ENCODE results near the gene DNASE1L3.

DNASE1L3 gene

DNA sequence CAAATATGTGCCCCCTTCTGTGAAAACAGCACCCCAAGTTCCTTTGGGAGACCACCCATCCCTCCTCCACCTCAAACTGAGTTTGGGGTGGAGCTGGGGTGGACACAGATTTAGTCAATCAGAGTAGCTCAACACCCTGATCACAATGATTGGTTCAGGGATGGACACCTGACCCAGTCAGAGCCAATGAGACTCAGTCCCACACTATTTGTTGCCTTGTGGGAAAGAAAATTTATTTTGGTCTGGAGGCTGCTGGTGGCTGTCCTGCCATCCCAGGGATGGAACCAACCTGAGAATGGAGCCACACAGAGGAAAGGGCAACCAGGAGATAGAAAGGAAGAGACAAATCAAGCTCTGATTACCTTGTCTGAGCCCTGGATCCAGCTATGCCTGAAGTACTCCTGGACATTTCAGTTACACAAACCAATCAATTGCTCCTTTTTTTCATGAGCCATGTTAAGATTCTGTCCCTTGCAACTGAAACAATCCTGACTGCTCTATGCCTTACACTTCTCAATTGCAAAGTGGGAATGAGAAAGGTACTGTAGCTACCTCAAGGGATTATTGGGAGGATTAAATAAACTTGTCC is 10.6 kb downstream of the DNASE1L3 start:
- no peak for DNase-seq

DNA sequence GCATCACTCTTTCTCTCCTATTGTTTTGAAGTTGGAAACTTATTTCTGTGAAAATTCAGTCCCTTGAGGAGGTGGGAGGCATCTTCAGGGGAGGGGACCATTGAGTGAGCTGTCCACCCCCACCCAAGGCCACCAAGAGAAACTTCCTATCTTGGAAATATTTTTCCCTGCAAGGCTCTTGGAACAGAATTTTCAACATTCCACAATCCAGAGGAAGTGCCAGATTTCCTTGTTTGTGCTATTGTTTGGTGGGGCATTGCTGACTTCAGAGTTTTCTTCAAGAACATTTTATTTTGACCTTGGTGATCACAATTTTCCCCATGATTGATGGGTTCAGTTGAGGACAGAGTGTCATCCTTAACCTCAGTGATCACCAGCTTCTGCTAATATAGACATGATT is 12.0 kb downstream of the DNASE1L3 start:
- no peak for DNase-seq

DNA sequence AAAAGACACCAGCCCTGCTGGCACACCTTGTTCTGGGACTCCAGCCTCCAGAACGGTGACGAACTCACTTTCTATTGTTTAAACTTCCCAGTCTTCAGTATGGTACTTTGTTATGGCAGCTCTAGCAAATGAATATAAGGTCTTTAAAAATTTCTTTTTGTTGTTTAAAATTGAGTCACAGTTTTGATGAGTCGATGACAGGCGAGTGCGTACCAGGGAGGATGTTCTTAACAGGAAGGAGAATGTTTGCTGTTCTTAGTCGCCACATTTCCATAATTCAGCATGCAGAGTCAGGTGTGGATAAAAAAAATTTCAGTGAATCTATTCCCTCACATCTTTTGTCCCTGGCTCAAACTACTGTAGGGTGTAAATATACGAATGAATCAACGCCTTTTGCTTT is 12.4 kb downstream of the DNASE1L3 start:
- DNase-seq = no peak

DNA sequence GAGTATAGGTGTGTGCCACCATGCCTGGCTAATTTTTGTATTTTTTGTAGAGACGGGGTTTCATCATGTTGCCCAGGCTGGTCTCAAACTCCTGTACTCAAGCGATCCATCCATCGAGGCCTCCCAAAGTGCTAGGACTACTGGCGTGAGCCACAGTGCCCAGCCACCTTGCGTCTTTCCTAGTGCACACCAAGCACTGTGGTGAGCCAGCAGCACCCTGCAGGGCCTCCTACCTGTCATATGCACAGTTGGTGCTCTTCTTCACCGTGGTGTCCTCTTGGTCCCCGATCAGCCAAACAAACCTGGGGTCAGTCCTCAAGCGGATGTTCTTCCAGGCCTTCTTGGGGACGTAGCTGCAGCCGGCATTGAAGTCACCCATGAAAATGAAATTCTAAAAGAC is 13.2 kb downstream of the DNASE1L3 start:
- no peak for DNase-seq

DNA sequence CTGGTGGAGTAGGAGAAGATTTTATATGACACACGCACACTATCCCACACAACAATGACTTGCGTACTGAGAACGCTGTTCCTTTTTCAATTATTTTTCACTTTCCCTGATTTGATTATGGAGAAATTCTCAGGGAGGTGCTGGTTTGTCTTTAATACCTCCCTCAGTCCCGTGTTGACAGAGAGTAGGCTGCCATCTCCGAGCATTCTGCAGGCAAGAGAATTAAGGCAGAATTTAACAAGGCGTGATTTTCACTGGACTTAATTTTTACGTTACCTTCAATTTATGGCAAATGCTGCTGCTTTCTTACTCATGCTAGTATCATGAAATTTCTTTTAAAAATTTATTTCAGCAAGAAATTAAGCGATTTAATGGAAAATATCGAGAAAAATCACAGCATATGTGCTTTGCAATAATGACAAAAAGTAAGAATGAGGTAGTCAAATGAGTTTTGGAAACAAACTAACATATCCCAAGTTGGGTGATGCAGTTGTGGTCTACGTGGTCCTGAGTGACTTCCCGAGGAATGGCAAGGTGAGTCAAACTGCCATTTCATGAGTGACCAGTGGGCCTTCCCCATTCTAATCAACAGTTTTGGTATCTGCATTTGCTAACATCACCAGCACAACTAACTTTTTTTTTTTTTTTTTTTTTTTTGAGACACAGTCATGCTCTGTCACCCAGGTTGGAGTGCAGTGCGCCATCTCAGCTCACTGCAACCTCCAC is 16.9 kb downstream of the DNASE1L3 start:
- no peak for DNase-seq

DNA sequence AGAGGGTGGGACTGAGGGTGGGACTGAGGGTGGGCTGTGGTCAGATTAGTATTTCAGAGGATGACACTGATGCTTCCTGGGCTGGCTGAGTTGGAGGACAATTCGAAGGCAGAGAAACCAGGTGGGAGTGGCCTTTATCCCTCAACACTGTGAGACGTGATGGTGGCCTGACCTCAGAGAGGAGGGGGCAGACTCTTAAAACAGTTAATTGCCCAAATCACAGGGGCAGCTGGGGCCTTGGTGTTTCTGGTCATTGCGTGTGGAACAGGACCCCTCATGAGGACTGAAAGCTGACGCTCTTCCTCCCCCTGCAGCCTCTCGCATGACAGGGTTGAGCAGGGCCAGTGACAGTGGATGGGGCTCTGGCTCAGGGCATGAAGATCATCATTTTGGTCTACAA is 18.7 kb downstream of the DNASE1L3 start:
- no peak for DNase-seq

DNA sequence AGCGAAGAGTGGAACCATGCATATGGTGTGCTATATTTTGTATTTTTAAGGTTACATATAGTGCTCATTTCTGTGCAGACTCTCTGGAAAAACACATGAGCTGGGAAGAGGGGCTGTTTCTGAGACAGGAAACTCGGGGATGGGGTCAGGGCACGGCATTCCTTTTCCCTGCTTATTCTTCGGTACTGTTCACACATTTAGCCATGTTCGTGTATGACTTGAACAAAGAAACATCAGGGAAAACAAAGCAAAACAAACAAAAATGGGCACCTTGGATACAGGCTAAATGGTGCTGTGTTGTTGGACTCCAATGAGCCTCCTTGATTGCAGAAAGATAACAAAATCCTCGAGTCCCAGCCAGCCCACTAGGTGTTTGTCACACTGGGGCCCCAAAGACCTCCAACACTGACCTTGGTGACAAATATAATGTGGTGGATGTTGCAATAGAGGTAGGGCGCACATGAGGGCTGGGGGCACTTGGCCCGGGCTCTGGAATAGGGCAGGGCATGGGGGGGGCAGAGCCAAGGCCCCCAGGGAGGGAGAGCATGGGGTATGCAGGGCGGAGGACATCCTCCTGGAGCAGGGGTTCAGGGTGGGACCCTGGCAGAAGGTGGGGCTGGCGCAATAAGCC is 19.3 kb downstream of the DNASE1L3 start:
- no peak for DNase-seq

DNA sequence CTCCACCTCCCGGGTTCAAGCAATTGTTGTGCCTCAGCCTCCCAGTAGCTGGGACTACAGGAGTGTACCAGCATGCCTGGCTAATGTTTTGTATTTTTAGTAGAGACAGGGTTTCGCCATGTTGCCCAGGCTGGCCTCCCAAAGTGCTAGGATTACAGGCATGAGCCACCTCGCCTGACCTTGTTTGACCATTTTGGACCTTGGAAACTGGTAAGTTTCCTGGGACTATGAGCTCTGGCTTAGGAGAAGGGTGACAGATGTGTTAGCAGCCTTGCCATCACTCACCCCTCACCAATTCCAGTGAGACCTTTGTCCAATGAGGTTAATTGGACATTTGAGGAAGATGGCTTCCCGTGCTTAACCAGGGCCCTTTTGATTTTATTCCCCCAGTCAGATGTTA is 19.9 kb downstream of the DNASE1L3 start:
- no peak for DNase-seq

DNA sequence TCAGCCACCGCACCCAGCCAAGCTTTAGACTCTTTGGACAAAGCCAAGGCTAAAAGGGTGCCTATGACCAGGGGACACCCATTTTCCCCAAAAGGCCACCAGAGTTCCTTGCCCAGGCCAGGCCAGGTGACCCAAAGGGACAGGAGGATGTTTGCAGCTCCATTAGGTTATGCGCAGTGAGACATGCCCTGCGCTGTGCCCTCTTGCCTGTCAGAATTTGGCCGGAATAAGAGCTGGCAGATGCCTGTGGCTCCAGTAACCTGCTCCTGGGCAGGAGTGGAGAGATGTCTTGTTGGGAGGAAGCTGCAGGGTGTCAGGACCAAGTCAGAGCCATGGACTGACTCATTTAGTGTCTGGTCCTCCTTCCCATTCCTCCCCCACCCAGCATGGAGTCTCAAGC is 20.5 kb downstream of the DNASE1L3 start:
- DNase-seq = no peak

DNA sequence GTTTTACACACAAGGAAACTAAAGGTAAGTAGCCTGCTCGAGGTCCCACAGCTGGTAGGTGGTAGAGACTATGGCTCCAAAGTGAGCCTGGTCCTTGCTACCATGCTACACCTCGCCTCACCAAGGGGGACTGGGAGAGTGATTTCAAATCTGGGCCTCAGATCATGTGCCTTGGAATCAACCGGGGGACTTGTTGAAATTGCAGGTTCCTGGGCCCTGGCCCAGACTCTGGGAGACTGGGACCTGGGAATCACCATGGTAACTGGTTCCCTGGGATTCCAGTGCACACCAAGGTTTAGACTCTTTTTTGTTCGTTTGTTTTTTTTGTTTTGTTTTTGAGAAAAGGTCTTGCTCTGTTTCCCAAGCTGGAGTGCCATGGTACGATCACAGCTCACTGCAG is 21.1 kb downstream of the DNASE1L3 start:
- no peak for DNase-seq

DNA sequence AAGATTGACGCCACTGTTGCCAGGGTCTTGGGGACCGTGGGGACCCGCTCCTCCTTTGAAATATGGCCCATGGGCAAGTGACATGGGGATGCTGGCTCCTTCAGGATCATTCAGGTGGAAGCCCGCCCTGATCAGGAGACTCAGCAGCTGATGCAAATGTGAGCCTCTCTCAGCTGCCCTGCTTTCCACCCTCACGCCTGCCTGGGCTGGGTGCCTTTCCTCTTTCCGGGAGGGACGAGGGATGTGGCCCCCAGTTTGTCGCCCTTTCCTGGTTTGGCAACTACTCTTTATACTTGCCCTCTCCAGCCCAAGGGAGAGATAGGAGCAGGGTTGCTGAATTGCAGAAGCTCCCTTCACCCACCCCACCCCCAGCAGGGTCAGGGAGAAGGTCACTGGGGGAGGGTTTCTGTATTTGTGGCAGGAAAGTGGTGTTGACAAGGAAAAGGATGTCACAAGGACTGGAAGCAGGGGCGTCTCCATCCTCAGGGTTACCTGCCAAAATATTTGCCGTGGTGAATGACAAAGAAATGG is 21.8 kb downstream of the DNASE1L3 start:
- DNase-seq = no peak

DNA sequence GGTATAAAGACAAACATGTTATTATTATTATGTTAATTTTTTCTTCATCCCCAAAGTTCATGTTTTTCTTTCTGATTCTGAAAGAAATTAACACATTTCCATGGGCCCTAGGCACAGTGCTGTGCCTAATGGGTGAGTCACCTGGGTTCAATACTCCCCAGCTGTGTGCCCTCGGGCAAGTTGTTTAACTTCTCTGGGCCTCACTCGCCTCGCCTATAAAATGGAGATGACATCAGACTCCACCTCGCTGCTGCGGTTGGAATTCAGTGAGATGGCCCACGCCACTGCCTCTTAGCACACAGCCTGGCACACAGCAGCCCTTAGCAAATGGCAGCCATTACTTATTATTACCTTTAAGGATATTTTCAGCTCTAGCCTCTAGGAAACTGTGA is 22.6 kb downstream of the DNASE1L3 start:
- DNase-seq = no peak

DNA sequence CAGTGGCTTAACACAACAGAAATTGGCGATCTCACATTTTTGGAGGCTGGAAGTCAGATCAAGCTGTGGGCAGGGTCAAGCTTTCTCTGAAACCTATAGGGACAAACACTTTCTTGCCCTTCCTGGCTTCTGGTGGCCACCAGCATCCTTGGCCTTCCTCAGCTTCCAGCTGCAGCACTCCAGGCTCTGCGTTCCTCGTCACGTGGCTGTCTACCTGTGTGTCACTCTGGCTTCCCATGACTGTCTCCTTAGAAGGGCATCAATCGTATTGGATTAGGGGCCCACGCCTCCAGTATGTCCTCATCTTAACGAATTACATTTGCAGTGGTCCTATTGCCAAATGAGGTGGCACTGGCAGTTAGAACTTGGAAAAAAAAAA is 25.8 kb downstream of the DNASE1L3 start:
- no peak for DNase-seq

DNA sequence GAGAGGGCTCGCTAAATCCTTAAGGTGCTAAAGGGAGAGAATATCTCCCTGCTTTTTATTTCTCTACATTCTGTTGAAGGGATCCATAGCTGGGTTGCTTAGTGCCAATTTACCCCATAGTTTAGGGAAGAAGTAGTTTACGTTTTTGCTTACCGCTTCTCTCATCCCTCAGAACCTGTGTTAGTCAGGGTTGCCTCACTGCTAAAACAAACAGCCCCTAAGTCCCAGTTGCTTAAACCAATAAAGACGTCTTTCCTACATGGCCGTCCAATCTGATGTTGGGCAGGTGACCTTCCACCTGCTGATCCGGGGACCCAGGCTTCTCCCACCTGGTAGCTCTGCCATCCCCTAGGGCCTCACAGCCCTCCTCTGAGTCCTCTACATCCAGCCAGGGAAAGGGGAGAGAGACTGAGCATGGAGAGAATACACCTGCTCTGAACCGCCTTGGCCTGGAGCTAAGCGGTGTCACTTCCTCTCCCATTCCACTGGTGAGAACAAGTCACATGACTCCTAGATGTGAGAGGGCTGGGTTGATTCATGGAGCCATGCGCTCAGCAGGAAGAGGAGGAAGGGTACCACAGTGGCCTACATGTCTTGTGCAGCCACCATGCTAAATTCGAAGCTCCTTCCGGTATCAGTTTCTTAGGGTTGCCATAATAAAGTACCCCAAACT is 26.3 kb downstream of the DNASE1L3 start:
- DNase-seq = no peak

DNA sequence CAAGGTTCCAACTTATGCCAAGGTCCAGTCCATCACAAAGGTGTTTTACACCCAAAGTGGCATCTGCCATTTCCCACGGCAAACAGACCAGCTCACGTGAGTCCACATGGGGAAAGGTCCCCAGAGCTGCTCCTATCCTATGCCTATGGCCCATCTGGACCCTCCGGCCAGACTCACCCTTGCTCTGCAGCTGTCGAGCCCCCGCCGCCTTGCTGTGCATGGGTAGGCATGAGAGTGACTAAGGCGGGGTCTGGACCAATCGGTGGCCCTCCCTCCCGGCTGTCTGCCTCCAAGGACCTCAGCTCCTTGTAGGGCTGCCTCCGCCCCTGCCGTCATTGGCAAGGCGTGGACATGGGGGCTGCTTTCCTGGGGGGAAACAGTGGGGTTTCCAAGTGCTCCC is 26.9 kb downstream of the DNASE1L3 start:
- no peak for DNase-seq

DNA sequence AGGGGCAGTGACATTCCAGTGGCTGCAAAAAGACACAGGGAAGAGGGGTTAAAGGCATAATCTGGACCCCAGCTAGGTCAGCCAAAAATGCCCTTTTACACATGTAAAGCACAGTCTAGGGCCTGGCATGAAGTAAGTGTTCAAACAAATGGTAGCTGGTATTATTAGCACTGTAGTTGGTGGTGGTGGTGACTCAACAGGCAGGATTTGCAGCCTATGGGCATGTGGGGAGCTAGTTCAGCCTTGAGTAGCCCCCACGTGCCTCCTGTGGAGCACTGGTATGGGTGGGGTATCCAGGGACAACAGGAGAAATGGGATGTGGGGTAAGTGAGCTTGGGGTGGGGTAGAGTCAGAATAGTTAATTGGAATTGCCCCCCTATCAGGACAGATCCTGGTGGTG is 27.6 kb downstream of the DNASE1L3 start:
- no peak for DNase-seq

DNA sequence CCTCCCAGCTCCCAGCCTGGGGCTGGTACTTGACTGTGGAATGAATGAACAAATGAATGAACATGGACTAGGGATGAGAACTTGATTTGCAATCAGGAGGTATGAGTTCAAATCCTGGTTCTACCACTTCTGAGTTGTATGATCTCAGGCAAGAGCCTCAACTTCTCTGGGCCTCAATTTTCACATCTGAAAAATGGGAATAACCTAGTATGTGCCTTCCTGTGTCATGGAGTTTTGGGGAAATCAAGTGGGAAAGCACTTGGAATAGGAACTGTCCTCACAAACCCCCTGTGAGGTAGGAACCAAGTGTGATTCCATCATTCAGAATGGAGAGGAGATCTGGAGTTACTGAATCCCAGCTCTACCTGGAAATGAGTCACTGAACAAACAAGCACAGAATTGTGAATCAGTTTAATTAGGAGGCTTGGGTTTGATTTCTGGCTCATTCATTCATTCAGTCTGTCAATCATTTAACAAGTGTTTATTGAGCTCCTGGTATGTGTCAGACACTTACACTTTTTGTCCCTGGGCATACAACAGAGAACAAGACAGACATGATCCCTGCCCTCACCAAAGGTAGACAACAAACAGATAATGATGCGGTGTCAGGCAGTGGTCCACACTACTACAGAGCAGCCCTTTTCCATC is 29.7 kb downstream of the DNASE1L3 start:
- no peak for DNase-seq

DNA sequence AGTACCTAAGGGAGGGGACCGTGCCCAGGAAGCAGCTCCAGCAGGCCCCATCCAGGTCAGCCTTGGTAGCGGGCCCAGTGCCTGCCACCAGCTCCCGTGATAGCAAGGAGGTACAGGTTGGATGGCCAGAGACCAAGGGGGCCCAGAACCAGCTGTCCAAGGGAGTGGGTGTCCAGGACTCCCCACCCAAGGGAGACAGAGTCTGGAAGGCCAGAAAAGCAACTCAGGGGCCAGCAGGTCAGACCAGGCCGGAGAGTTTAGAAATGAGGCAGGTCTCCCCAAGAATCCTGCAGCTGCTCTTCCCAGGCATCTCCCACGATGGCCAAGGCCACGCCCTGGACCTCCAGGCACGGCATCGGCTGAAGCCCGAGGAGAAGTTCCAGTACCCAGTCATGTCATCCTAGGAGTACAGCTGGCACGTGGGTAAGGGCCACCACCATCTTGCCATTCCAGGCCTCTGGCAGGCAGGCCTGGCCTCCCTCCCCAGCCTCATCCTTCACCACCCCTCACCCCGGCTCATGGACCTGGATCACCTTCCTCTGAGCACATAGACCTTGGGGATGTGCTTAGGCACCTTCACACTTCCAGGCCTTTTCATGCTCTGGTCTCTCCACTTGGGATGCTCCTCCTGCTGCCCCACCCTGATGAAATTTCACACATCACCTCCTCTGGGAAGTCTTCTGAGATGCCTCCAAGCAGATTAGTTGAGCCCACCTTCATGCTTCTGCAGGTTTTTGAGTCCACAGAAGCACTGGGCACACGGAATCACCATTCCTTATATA is 30.5 kb downstream of the DNASE1L3 start:
- no peak for DNase-seq

DNA sequence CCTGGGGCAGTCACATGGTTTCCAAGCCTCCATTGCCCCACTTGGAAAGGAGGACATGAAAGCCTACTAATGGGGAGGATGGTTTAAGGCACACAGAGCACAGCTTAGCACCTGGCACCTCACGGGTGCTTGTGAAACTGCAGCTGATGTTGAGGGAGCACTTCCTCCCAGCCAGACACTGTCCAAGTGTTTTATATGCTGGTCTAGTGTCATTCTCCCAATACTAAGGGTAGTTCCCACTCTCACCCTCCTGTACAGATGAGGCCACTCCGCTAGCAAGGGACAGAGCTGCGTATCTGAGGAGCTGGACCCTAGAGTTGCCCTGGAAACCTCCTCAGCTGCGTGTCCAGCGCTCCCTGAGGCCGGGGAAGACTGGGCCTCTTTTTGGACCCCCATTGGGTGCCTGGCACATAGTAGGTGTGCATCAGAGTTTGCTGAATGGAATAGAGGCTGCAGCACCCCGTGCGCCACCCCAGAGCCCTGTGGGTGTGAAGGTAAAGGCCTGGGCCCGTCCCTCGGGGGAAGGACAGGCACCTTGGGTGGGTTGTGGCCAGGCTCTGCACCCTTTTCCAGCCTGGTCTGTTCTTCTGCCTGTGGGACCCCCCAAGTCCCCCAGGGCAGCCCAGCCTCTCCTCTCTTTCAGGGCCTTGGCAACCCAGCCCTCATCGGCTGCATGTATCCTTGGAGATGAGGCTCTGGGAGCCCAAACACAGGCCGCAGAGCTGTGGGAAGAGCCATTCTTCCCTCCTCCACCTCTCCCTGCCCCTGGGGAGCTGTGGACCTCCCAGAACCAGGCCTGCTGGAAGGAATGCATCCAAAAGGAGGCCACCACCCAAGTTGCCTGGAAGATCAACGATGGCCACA is 31.3 kb downstream of the DNASE1L3 start:
- no peak for DNase-seq

DNA sequence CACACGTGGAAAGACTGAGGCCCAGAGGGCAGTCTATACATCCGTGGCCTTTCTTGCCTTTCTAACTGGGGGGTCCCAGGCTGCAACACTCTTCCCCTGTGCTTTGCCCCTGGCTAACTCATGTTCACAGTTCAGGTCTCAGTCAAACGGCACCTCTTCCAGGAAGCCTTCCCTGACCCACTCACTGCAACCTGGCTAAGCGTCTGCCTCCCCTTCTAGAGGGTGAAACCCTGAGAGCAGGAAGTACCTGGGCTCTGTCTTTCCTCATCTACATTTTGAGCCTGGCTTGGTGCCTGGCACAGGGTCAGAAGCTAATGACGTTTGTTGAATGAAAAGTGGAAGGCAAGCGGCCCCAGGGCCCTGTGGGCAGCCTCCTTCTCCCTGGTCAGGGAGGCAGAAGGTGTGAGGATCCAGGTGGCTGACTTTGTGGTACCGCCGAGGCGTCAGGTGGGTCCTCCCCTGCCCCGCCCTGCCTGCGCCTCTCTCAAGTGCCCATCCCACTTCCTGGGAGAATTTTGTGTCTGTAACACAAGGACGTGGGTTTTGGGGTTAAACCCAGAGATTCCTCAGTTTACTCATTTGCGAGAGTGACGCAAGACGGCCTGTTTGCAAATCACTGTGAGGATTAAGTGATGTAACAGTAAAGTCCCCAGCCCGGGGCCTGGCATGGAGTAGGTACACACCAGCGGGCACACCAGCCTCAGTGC is 32.1 kb downstream of the DNASE1L3 start:
- DNase-seq = no peak
